ENCODE data around the gene MAGI2.

Gene MAGI2

GRCh38 chr7:79421751-79422150, 31.7 kb downstream of the MAGI2 start:
- DNase-seq (ENCODE audit: extremely low read depth, low read depth), result no peak
- no peak for TF ChIP-seq CTCF (IDR thresholded peaks at IDR 0.05; ENCODE audit: low read depth, low read length)

DNA sequence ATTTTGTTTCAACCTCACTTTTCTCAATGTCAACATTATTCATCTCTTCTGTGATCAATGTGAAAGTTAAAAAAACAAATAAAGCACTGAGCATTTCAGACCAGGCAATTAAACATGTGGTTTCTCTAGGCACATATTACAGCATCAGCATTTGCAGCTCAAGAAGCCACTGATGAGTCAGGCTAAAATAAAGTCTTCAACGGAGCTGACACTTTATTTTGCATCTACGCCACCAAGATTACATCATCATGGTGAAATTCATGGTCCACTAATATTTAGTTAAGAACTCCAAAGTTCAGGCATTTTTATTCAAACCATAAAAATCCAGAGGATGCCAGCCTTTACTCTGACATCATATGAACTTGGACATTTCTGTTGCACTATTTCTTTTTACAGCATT, 33.0 kb downstream of the MAGI2 start:
- no peak for TF ChIP-seq CTCF (IDR thresholded peaks at IDR 0.05; ENCODE audit: low read depth, low read length)
- peak; percentile 92 for DNase-seq (ENCODE audit: extremely low read depth, low read depth)

DNA sequence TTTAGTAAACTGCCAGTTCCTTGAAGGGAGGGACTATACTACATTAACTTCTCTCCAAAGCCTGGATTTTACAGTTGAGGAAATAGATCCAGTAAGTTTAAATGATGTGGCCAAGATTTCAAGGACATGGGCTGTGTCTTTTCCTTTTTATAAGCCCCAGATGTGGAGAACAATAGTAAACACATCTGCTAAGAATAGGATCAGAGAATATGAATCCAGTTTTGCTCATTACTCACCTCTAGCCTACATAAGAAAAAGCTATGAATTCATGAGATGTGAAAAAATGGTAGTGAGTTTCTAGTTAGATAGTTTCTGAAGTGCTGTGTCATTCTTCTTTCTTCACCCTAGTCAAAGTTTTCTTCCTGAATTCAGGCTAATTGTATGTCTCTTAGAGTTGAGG, 38.6 kb downstream of the MAGI2 start:
- TF ChIP-seq CTCF (IDR thresholded peaks at IDR 0.05; ENCODE audit: low read depth, low read length), result no peak
- peak; percentile 32 for DNase-seq (ENCODE audit: extremely low read depth, low read depth)

- TF ChIP-seq CTCF (IDR thresholded peaks at IDR 0.05; ENCODE audit: low read depth, low read length), result no peak
- DNase-seq (ENCODE audit: extremely low read depth, low read depth), result no peak
These were observed 40.6 kb downstream of the MAGI2 start for GRCh38 chr7:79412915-79413314.

DNA sequence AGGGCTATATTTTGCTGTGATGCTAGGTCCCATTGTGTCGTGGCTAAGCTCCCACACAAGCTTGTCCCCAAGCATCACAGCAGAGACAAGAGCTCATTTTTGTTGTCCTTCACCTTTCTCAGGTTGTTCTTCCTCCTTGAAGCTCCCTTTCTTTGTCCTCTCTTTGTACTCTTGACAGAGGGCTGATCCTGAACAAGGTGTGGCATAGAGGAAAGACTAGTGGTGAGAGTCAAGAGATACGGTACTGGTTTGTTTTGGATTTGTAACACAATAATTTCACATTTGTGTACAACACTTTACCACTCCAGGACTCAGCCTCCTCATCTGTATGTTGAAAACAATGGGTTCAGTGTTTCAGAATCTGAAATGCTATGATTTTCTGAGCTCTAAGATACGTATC, 41.0 kb downstream of the MAGI2 start:
- TF ChIP-seq CTCF (IDR thresholded peaks at IDR 0.05; ENCODE audit: low read depth, low read length), result no peak

DNA sequence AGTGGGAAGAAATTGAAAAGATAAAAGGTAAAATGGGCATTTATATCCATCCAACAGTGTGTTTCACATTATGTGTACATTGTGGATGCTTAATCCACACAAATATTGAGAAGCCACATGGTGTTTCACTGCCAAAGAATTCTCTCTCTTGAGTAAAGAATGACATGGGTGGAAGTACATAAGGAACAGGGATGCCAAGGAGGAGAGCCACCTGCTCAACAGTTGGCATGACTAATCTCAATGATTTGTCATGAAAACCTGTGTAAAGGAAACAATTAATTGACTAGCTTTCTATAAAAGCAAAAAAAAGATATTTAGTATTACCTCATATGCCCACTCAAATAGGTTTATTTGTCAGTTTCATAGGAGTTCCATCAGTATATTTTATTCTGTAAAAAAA, 43.1 kb downstream of the MAGI2 start:
- no peak for TF ChIP-seq CTCF (IDR thresholded peaks at IDR 0.05; ENCODE audit: low read depth, low read length)
- DNase-seq (ENCODE audit: extremely low read depth, low read depth), result no peak

More for the DNA sequence above, 41.0 kb downstream of the MAGI2 start:
- no peak for DNase-seq (ENCODE audit: extremely low read depth, low read depth)

- no peak for TF ChIP-seq CTCF (IDR thresholded peaks at IDR 0.05; ENCODE audit: low read depth, low read length)
- no peak for DNase-seq (ENCODE audit: extremely low read depth, low read depth)
These were observed 46.1 kb downstream of the MAGI2 start for GRCh38 chr7:79407351-79407750.

All from AG09319 (cell line).